ENCODE data around the gene ADAT1. TPM values are rescaled to one million over a fixed set of nuclear protein-coding genes. Genes with fewer than 3 reads are reported as not detected.

The ADAT1 gene
- total RNA-seq, 1 donor from 2014 or later = 40.4 TPM

GRCh38 chr16:75550211-75550662 is 72.8 kb downstream of the ADAT1 start:
- FAIRE-seq = no peak
- DNase-seq (ENCODE audit: low spot score in 2 of 2) = peak in 1 of 2 donors; percentile 51

Other genes starting within 250 kb of the ADAT1 start
- gene CFDP1, start 189.8 kb downstream of the ADAT1 start, total RNA-seq = 60.3 TPM
- gene TMEM170A, start 158.6 kb downstream of the ADAT1 start, total RNA-seq = 26.1 TPM
- gene CHST6, start 127.8 kb downstream of the ADAT1 start, total RNA-seq = 0.41 TPM
- gene CHST5, start 87.2 kb downstream of the ADAT1 start, total RNA-seq = 0.41 TPM
- gene TMEM231, start 67.0 kb downstream of the ADAT1 start, total RNA-seq = 14.3 TPM
- 96.6 TPM for gene GABARAPL2, start 56.9 kb downstream of the ADAT1 start, total RNA-seq
- gene KARS1, start 24.4 kb upstream of the ADAT1 start, total RNA-seq = 105 TPM
- 169 TPM for gene TERF2IP, start 24.5 kb upstream of the ADAT1 start, total RNA-seq
- gene CPHXL2, start 53.7 kb upstream of the ADAT1 start, total RNA-seq = not detected
- not detected for gene DUXB, start 78.2 kb upstream of the ADAT1 start, total RNA-seq
- not detected for gene CPHXL, start 103.2 kb upstream of the ADAT1 start, total RNA-seq

Data from frontal cortex (tissue), 4 donors.